Astrocyte (in vitro differentiated cells and primary cell): ENCODE results near the gene RASL10A.

Source experiments
- CTCF ChIP-seq: IDR thresholded peaks from 2 replicates; pipeline ENCODE4 v1.5.1; 2011; ENCODE audit warnings: low read depth, mild to moderate bottlenecking, inconsistent platforms, low read length, moderate library complexity; ENCODE audit not compliant: insufficient read depth
- EZH2 ChIP-seq: IDR thresholded peaks from 2 replicates; pipeline ENCODE4 v1.6.1; 2012; ENCODE audit warnings: mild to moderate bottlenecking, low read length, inconsistent platforms; ENCODE audit not compliant: insufficient read depth

- no peak for TF ChIP-seq CTCF
- TF ChIP-seq EZH2 = no peak
Measured at GRCh38 chr22:29307596-29308147, 7.8 kb downstream of the RASL10A start.
